GM19099 (cell line): ENCODE data around the gene PPP1R37.

Experiments used
- POLR2A ChIP-seq: IDR thresholded peaks from 3 replicates; pipeline ENCODE4 v1.6.1; 2011; ENCODE audit warnings: low read depth; ENCODE audit not compliant: insufficient read length; ENCODE audit errors: extremely low read depth

Gene PPP1R37

DNA sequence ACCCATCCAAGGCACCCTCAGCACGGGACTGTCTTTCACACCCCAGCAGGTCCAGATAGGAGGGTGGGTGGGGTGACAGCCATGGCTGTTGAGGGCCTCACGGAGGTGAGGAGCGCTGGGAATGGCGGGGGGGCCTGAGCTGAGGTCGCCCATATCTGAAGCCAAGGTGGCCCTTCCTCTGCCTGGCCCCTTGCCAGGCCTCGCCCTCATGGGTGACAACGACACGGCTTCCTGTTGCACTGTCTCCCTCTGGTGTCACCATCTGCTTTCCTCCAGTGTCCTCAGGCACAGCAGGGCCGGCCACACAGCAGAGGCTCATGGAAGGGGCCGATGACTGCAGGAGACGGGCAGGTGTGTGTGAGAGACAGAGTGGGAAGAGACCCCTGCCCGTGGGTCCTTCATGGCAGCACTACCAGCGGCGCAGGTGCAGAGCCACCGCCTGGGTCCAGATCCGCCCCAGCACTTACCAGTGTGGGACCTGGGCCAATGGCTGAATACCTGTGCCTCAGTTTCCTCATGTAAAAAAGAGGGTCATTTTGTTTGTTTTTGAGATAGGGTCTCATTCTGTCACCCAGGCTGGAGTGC is 75.9 kb downstream of the PPP1R37 start:
- TF ChIP-seq POLR2A: no peak

DNA sequence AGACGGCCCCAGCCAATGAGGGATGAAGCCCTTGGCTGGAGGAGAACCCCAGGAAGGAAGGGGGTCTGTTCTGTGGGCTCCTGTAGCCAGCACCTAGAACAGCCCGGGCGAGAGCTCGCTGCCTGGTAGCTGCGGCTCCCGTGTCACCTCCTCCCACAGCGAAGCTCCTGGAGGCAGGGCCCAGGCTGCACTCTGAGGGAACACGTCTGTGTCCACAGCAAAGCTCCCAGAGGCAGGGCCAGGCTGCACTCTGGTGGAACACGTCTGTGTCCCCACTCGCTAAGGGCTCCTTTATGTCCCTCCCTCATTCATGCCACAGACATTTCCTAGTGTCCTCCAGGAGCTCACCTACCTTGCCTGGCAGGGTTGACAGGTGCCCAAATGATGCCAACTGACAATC is 76.6 kb downstream of the PPP1R37 start:
- no peak for TF ChIP-seq POLR2A

GRCh38 chr19:45170146-45171106 is 77.4 kb downstream of the PPP1R37 start:
- no peak for TF ChIP-seq POLR2A

DNA sequence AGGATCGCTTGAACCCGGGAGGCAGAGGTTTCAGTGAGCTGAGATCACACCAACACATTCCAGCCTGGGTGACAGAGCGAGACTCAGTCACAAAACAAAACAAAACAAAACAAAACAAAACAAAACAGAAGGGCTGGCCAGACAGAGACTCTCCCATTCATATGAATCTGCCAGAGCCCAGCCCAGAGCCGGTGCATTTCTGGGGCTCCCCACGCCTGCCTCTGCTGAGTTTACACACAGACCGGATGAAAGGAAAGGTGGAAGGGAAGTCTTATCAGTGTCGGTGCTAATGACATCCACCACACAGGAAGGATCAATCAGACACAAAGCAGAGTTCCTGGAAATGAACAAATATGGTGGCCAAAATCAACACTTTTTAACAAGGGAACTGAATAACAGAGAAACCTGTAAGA is 78.2 kb downstream of the PPP1R37 start:
- TF ChIP-seq POLR2A: no peak

DNA sequence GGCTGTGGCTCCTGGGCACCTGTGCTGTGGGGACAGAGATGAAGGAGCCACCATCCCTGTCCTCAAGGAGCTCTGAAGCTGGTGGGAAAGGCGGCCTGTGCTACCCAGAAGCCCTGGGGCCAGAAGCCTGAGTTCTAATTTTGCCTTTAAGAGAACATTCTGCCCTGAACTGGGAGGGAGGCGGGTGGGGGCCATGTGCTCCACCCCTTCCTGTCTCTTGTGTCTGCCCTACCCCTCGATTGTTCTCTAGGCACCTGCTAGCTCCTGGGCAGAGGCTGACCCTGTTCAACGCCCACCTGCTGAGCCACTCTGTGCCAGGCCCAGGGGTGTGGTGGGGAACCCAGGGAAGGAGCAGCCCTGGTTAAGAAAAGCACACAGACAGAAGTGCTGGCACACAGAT is 79.2 kb downstream of the PPP1R37 start:
- TF ChIP-seq POLR2A: no peak

GRCh38 chr19:45172611-45173208 is 79.7 kb downstream of the PPP1R37 start:
- TF ChIP-seq POLR2A: no peak

DNA sequence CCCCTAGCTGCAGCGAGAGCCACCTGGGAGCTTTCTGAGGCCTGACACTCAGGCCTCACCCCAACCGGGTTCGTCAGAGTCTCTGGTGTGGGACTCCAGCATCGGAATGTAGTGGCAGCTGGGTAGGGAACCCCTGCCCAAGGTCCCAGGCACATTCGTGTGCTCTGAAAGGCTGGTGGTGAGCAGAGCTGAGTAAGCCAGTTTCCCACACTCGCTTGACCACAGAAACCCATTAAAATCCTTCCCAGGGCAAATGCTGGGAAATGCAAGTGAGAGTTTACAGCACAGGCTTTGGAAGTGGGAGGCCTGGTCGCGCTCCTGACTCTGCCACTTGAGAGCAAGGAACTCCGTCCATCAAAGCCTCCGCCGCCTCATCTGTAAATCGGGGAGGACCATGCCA is 80.8 kb downstream of the PPP1R37 start:
- no peak for TF ChIP-seq POLR2A

- no peak for TF ChIP-seq POLR2A
Measured at GRCh38 chr19:45175515-45176345, 82.8 kb downstream of the PPP1R37 start.

- peak; percentile 77 for TF ChIP-seq POLR2A
Measured at GRCh38 chr19:45177817-45178261, 84.9 kb downstream of the PPP1R37 start, which contains the start of gene TRAPPC6A. Gene TRAPPC6A, minus strand, starts transcription at chr19:45178237. Its CDS starts 19 bp downstream, at chr19:45178218.

DNA sequence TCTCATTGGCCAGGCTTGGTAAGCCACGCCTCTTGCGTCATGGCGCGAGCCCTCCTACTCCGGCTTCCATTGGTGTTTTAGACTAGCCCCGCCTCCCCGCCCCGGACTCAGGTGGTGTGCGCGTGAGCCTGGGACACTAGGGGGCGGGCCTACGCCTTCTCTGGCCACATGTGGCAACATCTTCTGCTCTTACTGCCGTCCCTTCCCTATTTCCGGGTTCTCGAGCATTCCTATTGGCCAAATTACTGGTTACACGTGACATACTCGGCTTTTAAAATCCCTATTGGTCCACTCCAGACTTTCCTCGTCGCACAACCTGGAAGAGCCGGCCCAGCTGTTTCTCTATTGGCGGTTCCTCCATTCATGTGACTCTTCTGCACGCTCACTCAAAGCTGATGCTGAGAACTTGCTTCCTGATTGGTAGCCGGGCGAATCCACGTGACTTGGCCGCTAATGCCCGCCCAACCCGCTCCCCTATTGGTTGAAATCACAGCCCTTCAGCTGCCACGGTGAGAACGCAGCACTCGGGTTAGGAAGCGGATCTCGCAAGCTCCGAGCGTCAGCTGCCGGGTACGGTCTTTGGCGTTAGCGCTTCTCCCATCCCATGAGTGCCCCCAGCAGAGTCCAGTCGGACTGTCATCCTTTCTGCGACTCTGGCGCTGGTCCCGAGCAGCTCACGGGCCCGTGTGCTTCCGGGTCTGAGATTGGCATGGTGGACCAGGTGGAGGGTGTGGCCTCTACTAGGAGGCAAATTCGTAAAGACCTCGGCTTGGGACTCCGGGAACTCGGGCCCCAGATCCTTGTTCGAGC is 85.5 kb downstream of the PPP1R37 start, which contains the start of gene BLOC1S3:
TSS of gene BLOC1S3 (plus strand) at position 523 of the 810 bp plus-strand sequence. CDS start 513 bp downstream, outside the sequence.
- TF ChIP-seq POLR2A: peak; percentile 80

GRCh38 chr19:45179072-45179891 is 86.3 kb downstream of the PPP1R37 start:
- TF ChIP-seq POLR2A: no peak

GRCh38 chr19:45179892-45180370 is 87.0 kb downstream of the PPP1R37 start:
- no peak for TF ChIP-seq POLR2A

DNA sequence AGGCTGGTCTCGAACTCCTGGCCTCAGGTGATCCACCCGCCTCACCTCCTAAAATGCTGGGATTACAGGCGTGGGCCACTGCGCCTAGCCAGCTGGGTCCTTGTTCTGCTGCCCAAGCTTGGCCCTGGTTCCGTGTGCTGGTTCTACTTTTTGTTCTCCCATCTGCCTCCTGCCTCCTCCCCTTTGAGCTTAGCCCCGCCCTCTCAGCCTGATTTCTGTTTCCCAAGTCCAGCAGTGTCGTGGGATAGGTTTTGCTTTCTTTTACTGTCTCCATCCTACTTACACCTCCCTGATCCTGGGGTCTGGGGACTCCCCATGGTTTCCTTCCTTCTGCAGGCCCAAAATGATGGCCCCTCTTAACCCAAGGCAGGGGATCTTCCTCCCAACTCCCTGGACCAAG is 88.0 kb downstream of the PPP1R37 start:
- TF ChIP-seq POLR2A: no peak

DNA sequence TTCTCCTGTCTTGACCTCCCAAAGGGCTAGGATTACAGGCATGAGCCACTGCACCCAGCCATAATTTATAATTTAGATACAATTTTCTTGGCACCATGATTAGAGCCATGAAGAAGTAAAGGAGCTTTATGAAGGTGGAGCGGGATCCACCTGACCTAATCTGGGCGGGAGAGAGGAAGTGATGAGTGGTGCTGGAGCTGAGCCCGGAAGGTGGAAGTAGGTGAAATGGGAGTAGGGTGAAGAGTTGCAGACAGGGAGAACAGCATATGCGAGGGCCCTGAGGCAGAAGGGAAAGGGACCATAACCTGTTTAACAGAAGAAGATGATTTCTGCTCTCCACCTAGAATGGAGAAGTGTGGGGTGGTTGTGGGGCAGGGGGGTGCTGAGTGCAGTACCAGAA is 89.8 kb downstream of the PPP1R37 start:
- no peak for TF ChIP-seq POLR2A
